Cerebellar cortex (tissue), 1 donor: ENCODE data around the gene TYSND1.
"Not testable (repeated sequence)": the region's sequence is repeated elsewhere in the genome, so short reads cannot be mapped to it uniquely, and the experiment has no call there.

Source experiments
- DNase-seq: peaks from one replicate; pipeline ENCODE4 v3.0.0-alpha.2; 2015; ENCODE audit warnings: low spot score

TYSND1 gene

DNA sequence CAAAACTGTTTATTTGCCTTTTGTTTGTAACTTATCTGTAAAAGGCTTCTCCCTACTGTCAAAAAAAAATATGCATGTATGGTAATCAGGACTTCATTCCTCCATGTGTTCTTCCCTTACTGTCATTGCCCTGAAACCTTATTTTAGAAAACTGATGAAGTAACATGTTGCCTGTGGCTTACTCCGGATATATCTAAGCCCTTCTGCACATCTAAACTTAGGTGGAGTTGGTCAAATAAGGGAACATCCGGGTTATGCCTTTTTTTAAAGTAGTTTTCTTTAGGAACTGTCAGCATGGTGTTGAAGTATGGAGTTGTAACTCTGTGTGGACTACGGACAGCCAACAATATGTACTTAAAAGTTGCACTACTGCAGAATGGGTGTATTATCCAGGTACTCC lies 17.7 kb upstream of the TYSND1 start:
- no peak for DNase-seq

GRCh38 chr10:70163448-70163847 lies 16.9 kb upstream of the TYSND1 start:
- no peak for DNase-seq

DNA sequence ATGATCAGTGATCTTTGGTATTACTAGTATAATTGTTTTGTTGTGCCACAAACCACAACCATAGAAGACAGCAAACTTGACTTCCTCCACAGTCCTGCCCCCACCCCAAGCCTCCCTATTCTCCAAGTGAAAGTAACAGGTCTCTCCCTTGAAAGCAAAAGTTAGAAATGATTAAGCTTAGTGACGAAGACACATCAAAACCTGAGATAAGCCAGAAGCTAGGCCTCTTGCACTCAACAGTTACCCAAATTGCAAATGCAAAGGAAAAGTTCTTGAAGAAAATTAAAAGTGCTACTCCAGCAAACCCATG lies 16.3 kb upstream of the TYSND1 start:
- DNase-seq = no peak

DNA sequence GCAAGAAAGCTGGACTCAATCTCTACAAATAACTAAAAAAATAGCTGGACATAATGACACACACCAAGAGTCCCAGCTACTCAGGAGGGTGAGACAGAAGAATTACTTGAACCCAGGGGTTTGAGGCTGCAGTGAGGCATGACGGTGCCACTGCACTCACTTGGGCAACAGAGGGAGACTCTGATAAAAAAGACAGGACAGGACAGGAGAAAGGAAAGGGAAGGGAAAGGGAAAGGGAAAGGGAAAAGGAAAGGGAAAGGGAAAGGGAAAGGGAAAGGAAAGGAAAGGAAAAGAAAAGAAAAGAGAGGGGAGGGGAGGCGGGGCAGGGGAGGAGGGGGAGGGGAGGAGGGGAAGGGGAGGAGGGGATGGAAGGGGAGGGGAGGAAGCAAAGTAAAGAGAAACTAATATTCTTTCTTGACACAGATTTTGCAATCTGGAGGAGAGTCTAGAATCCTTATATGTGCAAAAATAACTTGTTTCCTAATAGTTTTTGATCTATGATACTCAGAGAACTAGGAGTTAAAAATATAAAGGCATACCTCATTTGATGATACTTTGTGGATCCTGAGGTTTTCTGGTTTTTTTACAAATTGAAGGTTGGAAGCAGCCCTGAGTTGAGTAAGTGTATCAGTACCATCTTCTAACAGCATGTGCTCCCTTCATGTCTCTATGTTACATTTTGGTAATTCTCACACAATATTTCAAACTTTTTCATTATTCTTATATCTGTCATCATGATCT lies 15.8 kb upstream of the TYSND1 start:
- DNase-seq = no peak

- no peak for DNase-seq
These were observed 14.3 kb upstream of the TYSND1 start for GRCh38 chr10:70160798-70161197.

- not testable (repeated sequence) for DNase-seq
These were observed 12.9 kb upstream of the TYSND1 start for GRCh38 chr10:70159366-70159765.

DNA sequence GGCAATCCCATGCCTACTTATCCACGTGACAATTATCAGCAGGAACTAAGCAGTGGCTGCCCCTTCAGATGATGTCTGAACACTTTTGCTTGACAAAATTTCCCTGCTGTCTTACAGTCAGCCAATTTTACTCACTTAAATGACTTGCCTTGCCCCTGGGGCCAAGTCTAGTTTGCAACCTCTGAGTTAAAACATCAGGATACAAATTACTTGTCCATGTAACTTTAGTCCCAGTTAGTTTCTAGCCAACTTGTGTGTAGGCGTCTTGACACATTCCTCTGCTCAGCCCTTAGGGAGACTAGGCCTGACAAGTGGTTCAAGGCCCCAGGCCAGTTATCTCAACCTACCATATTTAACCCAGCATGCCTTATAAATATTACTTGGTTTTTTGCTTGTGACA lies 11.6 kb upstream of the TYSND1 start:
- DNase-seq = no peak

DNA sequence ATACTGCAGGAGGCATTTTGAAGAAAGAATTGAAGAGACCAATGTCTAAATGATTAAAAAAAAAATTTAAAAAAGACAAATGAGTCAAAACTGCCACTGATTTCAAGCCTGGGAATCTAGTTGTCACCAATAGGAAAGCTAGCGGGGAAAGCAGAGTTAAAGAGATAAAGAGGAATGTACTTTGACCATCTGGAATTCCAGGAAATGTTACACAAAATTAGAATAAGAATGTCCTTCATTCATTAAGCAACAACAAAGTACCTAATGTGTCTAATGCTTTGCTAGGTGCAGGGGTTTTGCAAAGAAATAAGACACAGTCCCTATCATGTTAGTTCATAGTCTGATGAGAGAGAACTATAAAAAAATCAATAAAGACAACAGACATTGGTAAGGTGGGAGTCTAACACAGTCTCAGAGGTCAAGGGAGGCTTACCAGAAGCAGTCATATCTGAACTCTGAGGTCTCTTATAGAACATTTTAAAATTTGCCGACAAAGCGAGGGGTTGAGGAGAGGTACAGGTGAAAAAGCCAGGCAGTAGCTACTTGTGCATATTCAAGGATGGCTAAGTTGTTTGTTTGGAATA lies 8.8 kb upstream of the TYSND1 start:
- DNase-seq = no peak

GRCh38 chr10:70148516-70148915 lies 2.0 kb upstream of the TYSND1 start:
- no peak for DNase-seq

GRCh38 chr10:70147259-70147625 lies 742 bp upstream of the TYSND1 start:
- DNase-seq = no peak

- DNase-seq = peak; percentile 53
These were observed 623 bp downstream of the TYSND1 start for GRCh38 chr10:70145666-70146488.

DNA sequence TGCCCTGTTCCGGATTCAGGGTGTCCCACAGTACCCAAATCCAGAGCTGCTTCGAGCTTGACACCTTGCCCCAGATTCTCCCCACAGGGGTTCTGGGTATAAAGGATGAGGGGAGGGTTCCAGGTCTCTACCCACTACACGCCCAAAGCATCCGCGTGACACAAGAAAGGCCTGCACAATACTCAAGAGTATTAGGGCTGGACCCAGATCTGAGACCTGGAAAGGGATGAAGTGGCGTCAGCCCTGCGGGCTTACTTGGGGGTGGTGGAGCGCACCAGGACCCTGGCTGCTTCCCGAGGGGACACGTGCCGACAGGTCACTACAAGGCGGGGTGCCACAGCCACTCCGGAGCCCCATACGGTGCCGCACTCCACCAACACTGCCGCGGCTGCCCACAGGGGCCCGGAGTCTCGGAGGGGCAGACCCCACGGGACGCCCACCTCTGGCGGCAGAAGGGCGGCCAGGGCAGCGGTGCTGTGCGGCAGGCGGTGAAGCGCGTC lies 1.3 kb downstream of the TYSND1 start:
- DNase-seq = no peak

DNA sequence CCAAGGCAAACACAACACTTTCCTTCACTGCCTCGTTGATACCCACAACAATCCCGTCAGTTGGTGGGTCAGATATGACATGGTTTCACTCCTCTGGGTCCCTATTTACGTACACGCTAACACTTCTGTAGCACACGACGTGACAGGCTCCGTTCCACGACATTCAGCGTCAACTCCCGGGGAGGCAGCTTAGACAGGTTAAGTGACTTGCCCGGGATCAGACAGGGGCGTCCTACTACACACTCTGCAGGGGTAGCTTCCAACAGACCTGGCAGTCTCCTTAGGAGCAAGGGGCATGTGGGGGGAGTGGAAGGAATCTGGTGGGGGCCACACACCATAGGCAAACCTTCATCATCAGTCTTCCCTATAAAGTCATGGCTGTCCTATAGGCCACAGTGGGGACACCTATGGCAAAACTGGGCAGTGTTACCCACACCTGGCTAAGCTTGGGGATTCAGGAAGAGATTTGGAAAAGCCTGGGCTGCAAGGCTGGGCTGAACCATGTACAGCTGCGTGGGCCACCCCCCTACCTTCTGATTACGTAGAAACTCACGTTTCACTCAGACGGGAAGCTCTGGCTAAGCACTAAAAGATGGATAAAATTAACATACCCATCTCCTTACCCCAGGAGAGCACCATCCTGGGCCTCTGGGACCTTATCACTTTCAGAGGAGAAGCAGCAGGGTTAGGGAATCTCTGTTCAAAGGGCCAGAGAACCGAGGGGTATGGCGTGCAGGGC lies 2.0 kb downstream of the TYSND1 start:
- no peak for DNase-seq

- no peak for DNase-seq
These were observed 3.9 kb downstream of the TYSND1 start for GRCh38 chr10:70142555-70142954.

DNA sequence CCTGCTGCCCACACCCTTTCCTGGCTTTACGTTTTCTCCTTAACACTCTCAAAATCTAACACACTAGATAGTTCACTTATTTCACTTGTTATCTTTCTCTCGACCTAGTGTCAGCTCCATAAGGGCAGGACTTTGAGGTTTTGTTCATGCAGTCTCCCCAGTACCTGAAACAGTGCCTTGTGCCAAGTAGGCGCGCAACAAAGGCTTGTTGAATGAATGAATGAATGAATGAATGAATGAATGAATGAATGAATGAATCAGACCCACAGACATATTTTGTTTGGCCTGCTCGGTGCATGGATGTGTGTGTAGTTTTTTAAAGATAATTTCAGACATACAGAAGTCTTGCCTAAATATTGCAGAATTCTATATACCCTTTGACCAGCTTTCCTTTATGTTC lies 6.2 kb downstream of the TYSND1 start:
- DNase-seq = no peak

GRCh38 chr10:70139997-70140250 lies 6.6 kb downstream of the TYSND1 start:
- DNase-seq = no peak

DNA sequence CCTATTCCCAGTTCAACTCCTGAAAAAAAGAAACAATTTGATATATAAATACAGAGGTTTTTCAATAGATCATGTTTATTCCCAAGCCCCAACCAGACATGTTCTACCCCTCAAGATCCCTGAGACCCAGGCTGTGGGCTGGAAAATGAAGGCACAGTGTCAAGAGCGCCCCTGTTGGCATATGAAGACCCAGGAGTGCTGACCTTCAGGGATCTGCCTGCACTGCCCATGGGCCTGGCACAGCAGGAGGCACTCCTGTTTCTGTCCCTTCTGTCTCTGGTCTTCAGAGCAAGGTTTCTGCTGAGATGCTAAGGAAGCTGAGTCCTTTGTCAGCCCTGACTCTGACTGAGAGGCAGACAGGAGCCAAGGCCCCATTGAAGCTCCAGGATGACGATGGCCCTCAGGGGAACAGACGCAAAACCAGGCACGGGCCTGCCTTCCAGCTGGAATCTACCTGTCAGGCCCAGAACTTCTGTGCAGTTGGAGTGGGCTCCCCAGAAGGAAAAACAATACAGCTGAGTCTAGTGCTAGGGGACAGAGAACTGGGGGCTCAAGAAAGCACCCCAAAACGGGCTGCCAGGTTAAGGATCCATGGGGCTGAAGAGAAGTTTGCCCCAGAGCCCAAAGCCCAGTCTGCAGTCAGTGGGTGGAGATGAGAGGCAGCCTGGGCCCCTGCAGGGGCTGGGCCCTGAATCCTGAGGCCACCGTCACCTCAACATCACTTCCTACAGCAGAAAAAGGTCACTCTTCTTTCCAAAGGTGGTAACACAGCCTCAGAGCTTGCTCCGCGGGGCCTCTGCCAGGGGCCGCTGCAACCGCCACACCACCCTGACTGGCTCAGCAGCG lies 7.1 kb downstream of the TYSND1 start:
- no peak for DNase-seq

DNA sequence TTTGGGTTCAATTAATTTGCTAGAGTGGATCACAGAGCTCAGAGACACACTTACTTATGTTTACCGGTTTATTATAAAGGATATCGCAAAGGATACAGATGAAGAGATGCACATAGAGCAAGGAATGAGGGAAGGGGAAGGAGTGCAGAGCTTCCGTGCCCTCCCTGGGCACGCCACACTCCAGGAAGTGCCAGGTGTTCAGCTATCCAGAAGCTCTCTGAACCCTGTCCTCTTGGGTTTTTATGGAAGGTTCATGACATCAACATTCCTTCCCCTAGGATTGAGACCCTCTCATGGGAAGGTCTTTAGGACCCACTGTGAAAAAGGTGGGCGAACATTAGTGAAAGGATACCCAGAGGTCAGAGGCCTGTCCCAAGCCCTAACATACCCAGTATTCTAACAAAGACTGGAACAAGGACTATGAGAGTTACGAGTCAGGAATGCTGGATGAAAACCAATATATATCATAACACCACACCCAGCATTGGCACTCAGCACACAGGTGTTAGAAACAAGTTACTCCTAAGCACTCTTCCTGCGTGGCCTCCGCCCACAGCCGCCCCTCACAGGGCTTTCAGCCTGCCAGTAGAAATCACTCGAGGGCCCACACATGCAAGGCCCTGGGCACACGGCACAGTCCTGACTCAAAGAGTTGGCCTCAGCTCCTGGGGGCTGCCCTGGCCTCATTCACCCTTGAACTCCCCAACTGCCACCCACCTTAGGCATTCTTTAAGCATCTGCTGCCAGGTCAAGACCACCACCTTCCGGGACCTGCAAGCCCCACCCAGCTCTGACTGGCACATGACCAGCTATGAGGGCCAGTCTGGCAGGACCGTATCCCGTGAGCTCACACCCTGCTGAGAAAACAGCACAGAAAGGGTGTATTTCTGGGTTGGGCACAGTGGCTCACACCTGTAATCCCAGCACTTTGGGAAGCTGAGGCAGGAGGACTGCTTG lies 8.3 kb downstream of the TYSND1 start:
- no peak for DNase-seq

- no peak for DNase-seq
These were observed 9.4 kb downstream of the TYSND1 start for GRCh38 chr10:70137135-70137534.

DNA sequence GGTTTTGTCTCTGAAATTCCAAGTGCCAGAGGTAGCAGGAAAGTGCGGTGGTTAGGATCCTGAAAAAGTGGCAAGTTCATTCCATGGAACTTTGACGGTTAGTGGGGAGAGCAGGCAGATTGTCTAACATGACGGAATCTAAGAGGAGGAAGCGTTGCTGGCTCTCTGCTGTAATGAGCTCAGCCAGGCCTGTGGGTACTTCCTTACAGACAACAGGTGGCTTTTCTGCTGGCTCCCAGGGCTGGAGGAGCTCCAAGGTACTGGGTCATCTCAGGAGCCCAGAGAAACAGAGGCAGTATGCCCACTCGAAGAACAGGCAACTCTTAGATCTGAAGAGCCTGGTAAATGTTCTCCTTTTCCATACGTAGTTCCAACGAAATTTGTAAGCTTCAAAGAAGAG lies 10.8 kb downstream of the TYSND1 start:
- DNase-seq = peak; percentile 45

GRCh38 chr10:70135046-70135445 lies 11.5 kb downstream of the TYSND1 start:
- no peak for DNase-seq
